MM.1S (cell line): ENCODE results near the gene CYB5RL.

Source experiments
- EZH2 ChIP-seq: fragments of 300-600 bp; sonication (generic); optimal IDR thresholded peaks from 2 replicates; pipeline ENCODE3; 2017; ENCODE audit warnings: low read depth, mild to moderate bottlenecking, antibody characterized with exemption, low read length, mixed read lengths
- TF ChIP-seq, protein P1 (sequence below): fragments of 300-600 bp; sonication (generic); IDR thresholded peaks from 2 replicates; pipeline ENCODE4 v1.5.1; 2016; ENCODE audit warnings: antibody characterized with exemption, low read length, mixed read lengths

GRCh38 chr1:54180701-54181360, 19.0 kb downstream of the CYB5RL start:
- no peak for TF ChIP-seq EZH2
- TF ChIP-seq, protein P1, sequence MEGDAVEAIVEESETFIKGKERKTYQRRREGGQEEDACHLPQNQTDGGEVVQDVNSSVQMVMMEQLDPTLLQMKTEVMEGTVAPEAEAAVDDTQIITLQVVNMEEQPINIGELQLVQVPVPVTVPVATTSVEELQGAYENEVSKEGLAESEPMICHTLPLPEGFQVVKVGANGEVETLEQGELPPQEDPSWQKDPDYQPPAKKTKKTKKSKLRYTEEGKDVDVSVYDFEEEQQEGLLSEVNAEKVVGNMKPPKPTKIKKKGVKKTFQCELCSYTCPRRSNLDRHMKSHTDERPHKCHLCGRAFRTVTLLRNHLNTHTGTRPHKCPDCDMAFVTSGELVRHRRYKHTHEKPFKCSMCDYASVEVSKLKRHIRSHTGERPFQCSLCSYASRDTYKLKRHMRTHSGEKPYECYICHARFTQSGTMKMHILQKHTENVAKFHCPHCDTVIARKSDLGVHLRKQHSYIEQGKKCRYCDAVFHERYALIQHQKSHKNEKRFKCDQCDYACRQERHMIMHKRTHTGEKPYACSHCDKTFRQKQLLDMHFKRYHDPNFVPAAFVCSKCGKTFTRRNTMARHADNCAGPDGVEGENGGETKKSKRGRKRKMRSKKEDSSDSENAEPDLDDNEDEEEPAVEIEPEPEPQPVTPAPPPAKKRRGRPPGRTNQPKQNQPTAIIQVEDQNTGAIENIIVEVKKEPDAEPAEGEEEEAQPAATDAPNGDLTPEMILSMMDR = no peak
